ENCODE data around the gene CRACDL. TPM values are rescaled to one million over a fixed set of nuclear protein-coding genes. Genes with fewer than 3 reads are reported as not detected.

CRACDL gene
- total and polyA plus RNA-seq, 2 donors (not counting 1 experiment from before 2014, with no cell fraction given) = 0.25 TPM; not detected in 1

- no peaks in the 10 kb centered on the region for H3K36me3 ChIP-seq (replicated peaks in 1 of 2; ENCODE audit: control extremely low read depth in 1 of 2, control insufficient read depth in 1 of 2, extremely low read depth in 1 of 2, insufficient read depth in 2 of 2, low read length in 1 of 2)
- H2AFZ ChIP-seq (ENCODE audit: insufficient read depth, low read depth, low read length, poor library complexity, severe bottlenecking) = no peak overlapping the region
- no peaks in the 10 kb centered on the region for H3K79me2 ChIP-seq (ENCODE audit: control insufficient read depth, insufficient read depth, low read length)
- no peaks in the 10 kb centered on the region for H3K4me1 ChIP-seq (ENCODE audit: control insufficient read depth in 2 of 2, insufficient read depth in 2 of 2, low read length in 2 of 2)
- DNase-seq (no peak), ATAC-seq (ENCODE audit: low read depth) (no peak)
- no peak overlapping the region for H3K9ac ChIP-seq (ENCODE audit: low read length)
- H3K9me3 ChIP-seq (ENCODE audit: control extremely low read depth in 1 of 3, control insufficient read depth in 2 of 3, insufficient read depth in 1 of 3, low read length in 2 of 3) = peaks cover 0 to 4% (median 0%) of the 10 kb centered on the region in 3 donors
- H3K4me1 Mint-ChIP-seq = no peaks in the 10 kb centered on the region
- no peak overlapping the region for H3K4me3 ChIP-seq (ENCODE audit: control extremely low read depth in 1 of 5, extremely low read depth in 1 of 5, insufficient read depth in 1 of 5, low read depth in 2 of 5, low read length in 4 of 5)
- H3K9me3 Mint-ChIP-seq (ENCODE audit: insufficient read depth) = no peaks in the 10 kb centered on the region
- no peak overlapping the region for H3K4me2 ChIP-seq (replicated peaks; ENCODE audit: low read depth, low read length, poor library complexity, severe bottlenecking)
- POLR2A ChIA-PET = interaction anchor here (0.7 kb wide), 1 partner anchor 11 kb away, joined by 8 read pairs; no protein-coding TSS in a partner anchor
- intact Hi-C loops (cut with micrococcal nuclease) = no loop called here
- H3K4me3 Mint-ChIP-seq = no peak overlapping the region
- H4K20me1 ChIP-seq (ENCODE audit: control insufficient read depth, insufficient read depth, low read length, poor library complexity, severe bottlenecking) = no peaks in the 10 kb centered on the region
- H3K27me3 Mint-ChIP-seq = peaks cover 20% of the 10 kb centered on the region
- H3K27ac Mint-ChIP-seq = no peak overlapping the region
- no peak overlapping the region for H3K27ac ChIP-seq (ENCODE audit: low read length in 2 of 2)
- peaks cover 0 to 3% (median 0%) of the 10 kb centered on the region in 4 experiments for H3K27me3 ChIP-seq (replicated peaks in 1 of 4; ENCODE audit: control extremely low read depth in 1 of 4, control insufficient read depth in 3 of 4, insufficient read depth in 4 of 4, low read length in 3 of 4)
- TF ChIP-seq CTCF (IDR thresholded peaks at IDR 0.05) (no peak), EZH2 (IDR thresholded peaks at IDR 0.05; ENCODE audit: borderline replicate concordance, insufficient read depth, low read depth, low read length, poor library complexity, severe bottlenecking) (no peak)
- no CpG with 5 or more reads among the region's 3 CpGs for WGBS (ENCODE audit: insufficient coverage)
- CTCF ChIA-PET = interaction anchor here (1.1 kb wide), 1 partner anchor 9 kb away, joined by 3 read pairs; no protein-coding TSS in a partner anchor
These were observed 125.5 kb downstream of the CRACDL start for GRCh38 chr2:98810588-98810928.

- DNase-seq (no peak), ATAC-seq (ENCODE audit: low read depth) (no peak)
- Histone ChIP-seq H3K27ac (ENCODE audit: low read length in 2 of 2) (no peak overlapping the region), H4K20me1 (ENCODE audit: control insufficient read depth, insufficient read depth, low read length, poor library complexity, severe bottlenecking) (no peaks in the 10 kb centered on the region), H3K9me3 (ENCODE audit: control extremely low read depth in 1 of 3, control insufficient read depth in 2 of 3, insufficient read depth in 1 of 3, low read length in 2 of 3) (peaks cover 0 to 4% (median 0%) of the 10 kb centered on the region in 3 donors), H3K36me3 (replicated peaks in 1 of 2; ENCODE audit: control extremely low read depth in 1 of 2, control insufficient read depth in 1 of 2, extremely low read depth in 1 of 2, insufficient read depth in 2 of 2, low read length in 1 of 2) (no peaks in the 10 kb centered on the region), H3K4me2 (replicated peaks; ENCODE audit: low read depth, low read length, poor library complexity, severe bottlenecking) (no peak overlapping the region), H3K27me3 (replicated peaks in 1 of 4; ENCODE audit: control extremely low read depth in 1 of 4, control insufficient read depth in 3 of 4, insufficient read depth in 4 of 4, low read length in 3 of 4) (peaks cover 0 to 3% (median 0%) of the 10 kb centered on the region in 4 experiments), H3K4me3 (ENCODE audit: control extremely low read depth in 1 of 5, extremely low read depth in 1 of 5, insufficient read depth in 1 of 5, low read depth in 2 of 5, low read length in 4 of 5) (no peak overlapping the region), H3K9ac (ENCODE audit: low read length) (no peak overlapping the region), H3K4me1 (ENCODE audit: control insufficient read depth in 2 of 2, insufficient read depth in 2 of 2, low read length in 2 of 2) (no peaks in the 10 kb centered on the region), H2AFZ (ENCODE audit: insufficient read depth, low read depth, low read length, poor library complexity, severe bottlenecking) (no peak overlapping the region), H3K79me2 (ENCODE audit: control insufficient read depth, insufficient read depth, low read length) (no peaks in the 10 kb centered on the region)
- intact Hi-C loops (cut with micrococcal nuclease) = no loop called here
- Mint-ChIP-seq H3K9me3 (ENCODE audit: insufficient read depth) (no peaks in the 10 kb centered on the region), H3K4me3 (no peak overlapping the region), H3K27ac (no peak overlapping the region), H3K4me1 (no peaks in the 10 kb centered on the region), H3K27me3 (peaks cover 20% of the 10 kb centered on the region)
- CTCF ChIA-PET = interaction anchor here (1.1 kb wide), 1 partner anchor 9 kb away, joined by 3 read pairs; no protein-coding TSS in a partner anchor
- TF ChIP-seq CTCF (IDR thresholded peaks at IDR 0.05) = no peak
- no peak for TF ChIP-seq EZH2 (IDR thresholded peaks at IDR 0.05; ENCODE audit: borderline replicate concordance, insufficient read depth, low read depth, low read length, poor library complexity, severe bottlenecking)
- WGBS (ENCODE audit: insufficient coverage) = 95% methylated on average over 6 of the region's 7 CpGs
- POLR2A ChIA-PET = no interaction called here
These were observed 126.0 kb downstream of the CRACDL start for GRCh38 chr2:98809878-98810587.

Measured in B cell (primary cell).